GM12878 (cell line): ENCODE results near the gene SSRP1. TPM values are rescaled to one million over a fixed set of nuclear protein-coding genes. Genes with fewer than 3 reads are reported as not detected.
A peak's percentile ranks its signal among the peaks of the same experiment; 100 is the strongest.

ENCODE experiments used
- ATAC-seq: fragments of 200-7000 bp; cut with Tn5 transposase; 3 replicates; pipeline ENCODE4 v1.9.1; 2020; ENCODE audit warnings: mild to moderate bottlenecking, moderate library complexity
- BruUV-seq: library from RNA; stranded (reverse); fragments of 400-500 nt; replicated peaks from 2 replicates; lab custom pipeline; 2021; lab: Mats Ljungman, UMichigan
- CTCF ChIA-PET: fragments of 300-600 bp; sonication (Branson Sonifier 250); formaldehyde crosslinking; extraction: SDS; loops from one replicate; lab custom pipeline; 2021; ENCODE audit warnings: inconsistent platforms; lab: Yijun Ruan, JAX
- POLR2A ChIA-PET: fragments of 350-600 bp; formaldehyde crosslinking; extraction: SDS; loops from one replicate; lab custom pipeline; 2021; ENCODE audit warnings: inconsistent platforms; lab: Charles Lee
- RAD21 ChIA-PET: fragments of 300-600 bp; sonication (Branson Sonifier 250); formaldehyde crosslinking; loops from one replicate; lab custom pipeline; 2023; ENCODE audit warnings: antibody characterized with exemption; ENCODE audit not compliant: unreplicated experiment; lab: Charles Lee
- SMC1A ChIA-PET: fragments of 300-600 bp; sonication (Branson Sonifier 250); formaldehyde crosslinking; loops from one replicate; lab custom pipeline; 2023; ENCODE audit not compliant: unreplicated experiment, uncharacterized antibody; lab: Charles Lee
- DNase-seq: peaks from one replicate; pipeline ENCODE4 v3.0.0-alpha.2; 2011; ENCODE audit warnings: low read depth, low spot score
- FAIRE-seq: peaks from 3 replicates; lab custom pipeline; 2011; peaks lifted over from hg19 to GRCh38; lab: Jason Lieb, UNC
- H2AFZ ChIP-seq: 2 replicates; pipeline ENCODE4 v1.6.0; 2011; ENCODE audit warnings: low read depth, low read length, control low read depth; ENCODE audit not compliant: control insufficient read depth
- H3K27ac ChIP-seq: 2 replicates; pipeline ENCODE4 v1.5.1; 2011; ENCODE audit warnings: control low read depth; ENCODE audit not compliant: control insufficient read depth, insufficient read depth
- H3K27me3 ChIP-seq, 2 experiments: replicated peaks in 1 of 2; 2 replicates each; pipeline versions ENCODE4 v1.6.0 to v1.6.1; 2011; ENCODE audit warnings: low read length in 1 of 2; ENCODE audit not compliant: control insufficient read depth in 2 of 2, insufficient read depth in 2 of 2
- H3K36me3 ChIP-seq, 2 experiments: 2 replicates each; pipeline ENCODE4 v1.5.1; 2011; ENCODE audit warnings: low read length in 1 of 2; ENCODE audit not compliant: control insufficient read depth in 2 of 2, insufficient read depth in 2 of 2
- H3K4me1 ChIP-seq: 2 replicates; pipeline ENCODE4 v1.6.1; 2011; ENCODE audit warnings: mild to moderate bottlenecking, low read length, moderate library complexity, mixed read lengths; ENCODE audit not compliant: control insufficient read depth, insufficient read depth
- H3K4me2 ChIP-seq: 2 replicates; pipeline ENCODE4 v1.6.0; 2011; ENCODE audit warnings: control low read depth; ENCODE audit not compliant: control insufficient read depth, insufficient read depth
- H3K4me3 ChIP-seq: fragments of 200-600 bp; sonication (generic); 2 replicates; pipeline ENCODE4 v1.5.1; 2016
- H3K79me2 ChIP-seq: 2 replicates; pipeline ENCODE4 v1.6.0; 2011; ENCODE audit warnings: low read length; ENCODE audit not compliant: control insufficient read depth, insufficient read depth
- H3K9ac ChIP-seq: 2 replicates; pipeline ENCODE4 v1.8.0; 2011; ENCODE audit warnings: low read length, control low read depth, mixed read lengths; ENCODE audit not compliant: control insufficient read depth, insufficient read depth
- H3K9me3 ChIP-seq: replicated peaks from 3 replicates; pipeline ENCODE4 v1.5.1; 2011; ENCODE audit warnings: mild to moderate bottlenecking, low read length; ENCODE audit not compliant: control insufficient read depth, insufficient read depth
- H4K20me1 ChIP-seq: 2 replicates; pipeline ENCODE4 v1.6.0; 2011; ENCODE audit not compliant: control insufficient read depth, insufficient read depth
- CEBPZ ChIP-seq: fragments of 150-350 bp; IDR thresholded peaks from 2 replicates; pipeline ENCODE4 v1.6.1; 2016; ENCODE audit warnings: low read depth, low read length
- DPF2 ChIP-seq: fragments of 450-650 bp; IDR thresholded peaks from 2 replicates; pipeline ENCODE4 v1.6.1; 2017; ENCODE audit warnings: mild to moderate bottlenecking
- RBBP5 ChIP-seq: fragments of 200-600 bp; sonication (generic); conservative IDR thresholded peaks from 2 replicates; pipeline ENCODE4 v1.6.1; 2016
- SMAD5 ChIP-seq: IDR thresholded peaks from 2 replicates; pipeline ENCODE4 v1.6.1; 2016; ENCODE audit warnings: antibody characterized with exemption, low read depth
- SP1 ChIP-seq: IDR thresholded peaks from one replicate; pipeline ENCODE4 v1.6.1; 2011; ENCODE audit warnings: low read depth, low read length
- TARDBP ChIP-seq: IDR thresholded peaks from 2 replicates; pipeline ENCODE4 v1.6.1; 2016; ENCODE audit warnings: borderline replicate concordance
- ZNF217 ChIP-seq: fragments of 450-650 bp; IDR thresholded peaks from 2 replicates; pipeline ENCODE4 v1.6.1; 2017; ENCODE audit warnings: antibody characterized with exemption, mild to moderate bottlenecking
- WGBS: methylation state at CpG from one replicate; pipeline ENCODE4 v1.1.6; 2016; ENCODE audit warnings: low lambda C conversion rate; ENCODE audit not compliant: insufficient replicate concordance, insufficient coverage; ENCODE audit errors: missing lambda C conversion rate; 5-methylcytosine and 5-hydroxymethylcytosine counted together
- in situ Hi-C: fragments of 300-500 bp; cut with MboI; formaldehyde crosslinking; loops from 9 replicates; pipeline ENCODE4 v1.14.3; 2018; ENCODE audit warnings: mixed read lengths
- intact Hi-C: fragments of 100-400 bp; cut with micrococcal nuclease; formaldehyde crosslinking; loops from one replicate; pipeline ENCODE4 v1.14.2; 2022; ENCODE audit not compliant: unreplicated experiment
- polyA plus RNA-seq, 11 experiments: library from polyadenylated mRNA; depleted of rRNA in 4 of 11; unstranded in 6 of 11; stranded (reverse) in 5 of 11; fragments of >200 nt; fragmentation: Nextera tagmentation in 4 of 11; fragmentation: Illumina TruSeq in 1 of 11; extraction: Ambion mirVana in 4 of 11; extraction: Trizol in 1 of 11; gene quantifications; 1 replicate in 1 of 11; 2 replicates in 10 of 11; pipeline versions ENCODE4 v1.2.1 to v1.2.3, GENCODE V29; 2011 to 2016; ENCODE audit warnings: inconsistent platforms in 2 of 11, missing spikeins in 2 of 11, low read depth in 1 of 11
- total RNA-seq, 4 experiments: library from RNA; depleted of rRNA in 3 of 4; stranded (reverse); fragments of >200 nt in 3 of 4; fragmentation: Illumina TruSeq in 1 of 4; extraction: Trizol in 1 of 4; gene quantifications; 2 replicates each; pipeline versions ENCODE4 v1.2.1 to v1.2.3, GENCODE V29; 2013 to 2021

The SSRP1 gene
- total and polyA plus RNA-seq, 10 of the 15 experiments (the other 5 are each of a cell fraction or from before 2014, with no cell fraction given) = 73.6 to 279 (median 138) TPM

DNA sequence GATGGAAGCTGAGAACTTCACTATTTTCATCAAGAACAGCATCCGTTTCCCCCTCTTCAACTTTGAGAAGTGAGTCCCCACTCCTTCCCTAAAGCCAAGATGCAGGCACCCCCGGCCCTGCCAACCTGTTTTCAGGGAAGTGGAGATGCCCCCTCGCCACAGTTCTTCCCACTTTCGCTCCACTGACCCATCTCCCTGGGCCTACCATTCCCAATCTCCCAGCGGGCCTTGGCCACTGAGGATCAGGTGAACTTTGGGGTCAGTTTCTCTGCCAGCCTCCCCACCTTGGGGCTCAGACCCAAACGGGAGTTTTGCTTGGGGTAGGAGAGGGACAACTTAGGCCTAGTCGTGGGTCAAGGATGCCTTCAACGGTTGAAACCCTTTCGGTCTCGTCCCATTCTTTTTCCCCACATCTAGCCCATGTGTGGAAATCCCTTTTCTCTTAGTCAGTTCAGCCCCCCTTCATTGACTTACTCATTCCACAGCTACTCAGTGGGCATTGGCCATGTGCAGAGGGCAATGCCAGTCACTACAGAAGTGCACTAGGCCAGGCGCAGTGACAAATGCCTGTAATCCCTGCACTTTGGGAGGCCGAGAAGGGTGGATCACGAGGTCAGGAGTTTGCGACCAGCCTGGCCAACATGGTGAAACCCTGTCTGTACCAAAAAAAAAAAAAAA lies 13.1 kb upstream of the SSRP1 start (continued):
- no peak for TF ChIP-seq ZNF217
- TF ChIP-seq SP1 = no peak

DNA sequence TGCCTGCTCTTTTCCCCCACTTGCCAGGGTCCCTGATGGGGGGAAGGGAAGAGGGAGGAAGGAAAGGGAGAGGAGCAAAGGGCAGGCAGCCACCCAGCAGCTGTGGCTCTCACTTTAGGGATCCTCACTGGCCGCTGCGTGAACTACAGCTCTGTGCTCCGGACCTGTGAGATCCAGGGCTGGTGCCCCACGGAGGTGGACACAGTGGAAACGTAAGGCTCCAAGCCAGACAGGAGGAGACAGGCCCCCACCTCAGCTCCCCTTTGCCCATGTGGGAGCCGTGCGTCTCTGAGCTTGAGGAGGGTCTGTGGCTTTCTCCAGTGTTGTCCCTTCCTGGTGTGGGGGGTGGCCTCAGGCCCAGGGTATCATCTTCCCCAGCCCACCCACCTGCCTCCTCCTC lies 12.4 kb upstream of the SSRP1 start:
- intact Hi-C loops = loop anchor here (10.0 kb wide), 1 partner anchor 1157 kb away; the partner anchor contains the start of gene OR5B21
- no peak for FAIRE-seq
- no peak for TF ChIP-seq DPF2
- no peak for TF ChIP-seq SMAD5
- no peak for TF ChIP-seq RBBP5
- TF ChIP-seq CEBPZ = no peak
- TF ChIP-seq TARDBP = no peak
- ChIA-PET CTCF (interaction anchor here (0.7 to 3.4 kb wide), 12 partner anchors 8 to 507 kb away, joined by 3 to 15 read pairs (median 4); partner anchors contain the start of gene P2RX3), RAD21 (no interaction called here), SMC1A (interaction anchor here (1.2 to 1.7 kb wide), 2 partner anchors 10 to 351 kb away, joined by 3 to 4 read pairs; no protein-coding TSS in a partner anchor), POLR2A (no interaction called here)
- in situ Hi-C loops = loop anchor here (5.0 to 25.0 kb wide), 5 partner anchors 134 to 1239 kb away; partner anchors contain the start of genes LPXN, OR5B21, TIMM10 and ZFP91
- WGBS = 17% methylated on average over 7 of the region's 7 CpGs
- no TSS peak for BruUV-seq
- Histone ChIP-seq H3K9me3 (no peaks in the 10 kb centered on the region; the same call in 2 of the 3 replicates), H3K9ac (no peak overlapping the region), H3K4me2 (no peak overlapping the region), H3K4me1 (no peaks in the 10 kb centered on the region; the same call in 1 of the 2 replicates), H3K27ac (no peak overlapping the region), H3K36me3 (no peaks in the 10 kb centered on the region), H3K79me2 (no peaks in the 10 kb centered on the region), H3K27me3 (peaks cover 0 to 4% of the 10 kb centered on the region in 2 experiments; a peak in 1 of 4 replicates), H2AFZ (no peak overlapping the region), H4K20me1 (no peaks in the 10 kb centered on the region), H3K4me3 (no peak overlapping the region)
- ATAC-seq = peak; percentile 17; the same call in 1 of the 3 replicates
- DNase-seq = no peak
